ENCODE measurements around the gene TAF4. TPM values are rescaled to one million over a fixed set of nuclear protein-coding genes. Genes with fewer than 3 reads are reported as not detected.

TAF4 gene
- total and polyA plus RNA-seq, 2 donors (not counting 3 experiments of a cell fraction or from before 2014, with no cell fraction given): 6.1 to 19.5 TPM

- BruUV-seq (replicated peaks): no TSS peak
- Histone ChIP-seq H2AFZ (ENCODE audit: low read depth, low read length) (no peak overlapping the region), H3K4me3 (replicated peaks in 1 of 3; ENCODE audit: insufficient read depth in 1 of 3, low read depth in 1 of 3, low read length in 3 of 3) (no peak overlapping the region), H3K27ac (ENCODE audit: insufficient read depth, low read depth, low read length) (no peak overlapping the region), H3K4me2 (ENCODE audit: insufficient read depth, low read length) (no peak overlapping the region), H3K9me3 (replicated peaks; ENCODE audit: control insufficient read depth, insufficient read depth, low read length) (no peaks in the 10 kb centered on the region), H3K9ac (replicated peaks; ENCODE audit: extremely low read depth, insufficient read depth, low read length) (no peak overlapping the region), H3K9me1 (replicated peaks; ENCODE audit: control insufficient read depth, extremely low read depth, insufficient read depth, low read length) (no peaks in the 10 kb centered on the region), H4K20me1 (replicated peaks; ENCODE audit: control insufficient read depth, extremely low read depth, insufficient read depth, low read length) (no peaks in the 10 kb centered on the region), H3K36me3 (ENCODE audit: control insufficient read depth in 2 of 2, extremely low read depth in 1 of 2, insufficient read depth in 2 of 2, low read length in 2 of 2) (no peaks in the 10 kb centered on the region), H3K27me3 (ENCODE audit: control insufficient read depth in 2 of 2, insufficient read depth in 2 of 2, low read length in 2 of 2) (no peaks in the 10 kb centered on the region), H3K79me2 (ENCODE audit: control insufficient read depth, insufficient read depth, low read length) (peaks cover 81% of the 10 kb centered on the region), H3K4me1 (ENCODE audit: control insufficient read depth, extremely low read depth, insufficient read depth, low read length) (no peaks in the 10 kb centered on the region)
- no peak for TF ChIP-seq JUN (IDR thresholded peaks at IDR 0.05; ENCODE audit: borderline replicate concordance, insufficient read depth, insufficient read length, low read depth)
- no peak for TF ChIP-seq EZH2 (IDR thresholded peaks at IDR 0.05; ENCODE audit: borderline replicate concordance, low read depth, low read length, severe bottlenecking)
- no peak for TF ChIP-seq MYC (IDR thresholded peaks at IDR 0.05; ENCODE audit: low read depth, low read length)
- no peak for TF ChIP-seq CTCF (IDR thresholded peaks at IDR 0.05; ENCODE audit: extremely low read depth in 1 of 2, insufficient read depth in 1 of 2, low read depth in 1 of 2, low read length in 2 of 2)
- no peak for TF ChIP-seq FOS (IDR thresholded peaks at IDR 0.05; ENCODE audit: borderline replicate concordance, insufficient read depth, low read length)
- no peak for TF ChIP-seq POLR2AphosphoS5 (IDR thresholded peaks at IDR 0.05; ENCODE audit: insufficient read depth, low read depth, low read length)
- FAIRE-seq (no peak), DNase-seq (ENCODE audit: low read depth, low spot score) (no peak)
- POLR2A ChIA-PET: no interaction called here
- CTCF ChIA-PET: no interaction called here
- dilution Hi-C loops (cut with MboI; ENCODE audit: extremely low pct_ligation_motif_present, low sequenced_read_pairs): no loop called here
- intact Hi-C loops (cut with micrococcal nuclease): no loop called here
These were observed 16.8 kb downstream of the TAF4 start for GRCh38 chr20:62048821-62049291.

- H4K20me1 ChIP-seq (replicated peaks; ENCODE audit: control insufficient read depth, extremely low read depth, insufficient read depth, low read length): no peaks in the 10 kb centered on the region
- POLR2A ChIA-PET: no interaction called here
- H3K4me1 ChIP-seq (ENCODE audit: control insufficient read depth, extremely low read depth, insufficient read depth, low read length): no peaks in the 10 kb centered on the region
- DNase-seq (ENCODE audit: low read depth, low spot score) (no peak), FAIRE-seq (no peak)
- H3K9me3 ChIP-seq (replicated peaks; ENCODE audit: control insufficient read depth, insufficient read depth, low read length): no peaks in the 10 kb centered on the region
- no peak overlapping the region for H3K4me2 ChIP-seq (ENCODE audit: insufficient read depth, low read length)
- no peak overlapping the region for H3K9ac ChIP-seq (replicated peaks; ENCODE audit: extremely low read depth, insufficient read depth, low read length)
- no TSS peak for BruUV-seq (replicated peaks)
- H3K36me3 ChIP-seq (ENCODE audit: control insufficient read depth in 2 of 2, extremely low read depth in 1 of 2, insufficient read depth in 2 of 2, low read length in 2 of 2): no peaks in the 10 kb centered on the region
- H3K27ac ChIP-seq (ENCODE audit: insufficient read depth, low read depth, low read length): no peak overlapping the region
- H3K27me3 ChIP-seq (ENCODE audit: control insufficient read depth in 2 of 2, insufficient read depth in 2 of 2, low read length in 2 of 2): no peaks in the 10 kb centered on the region
- dilution Hi-C loops (cut with MboI; ENCODE audit: extremely low pct_ligation_motif_present, low sequenced_read_pairs): no loop called here
- H3K9me1 ChIP-seq (replicated peaks; ENCODE audit: control insufficient read depth, extremely low read depth, insufficient read depth, low read length): no peaks in the 10 kb centered on the region
- intact Hi-C loops (cut with micrococcal nuclease): no loop called here
- H3K4me3 ChIP-seq (replicated peaks in 1 of 3; ENCODE audit: insufficient read depth in 1 of 3, low read depth in 1 of 3, low read length in 3 of 3): no peak overlapping the region
- H3K79me2 ChIP-seq (ENCODE audit: control insufficient read depth, insufficient read depth, low read length): peaks cover 81% of the 10 kb centered on the region
- no peak for TF ChIP-seq MYC (IDR thresholded peaks at IDR 0.05; ENCODE audit: low read depth, low read length)
- TF ChIP-seq FOS (IDR thresholded peaks at IDR 0.05; ENCODE audit: borderline replicate concordance, insufficient read depth, low read length): no peak
- TF ChIP-seq EZH2 (IDR thresholded peaks at IDR 0.05; ENCODE audit: borderline replicate concordance, low read depth, low read length, severe bottlenecking): no peak
- TF ChIP-seq POLR2AphosphoS5 (IDR thresholded peaks at IDR 0.05; ENCODE audit: insufficient read depth, low read depth, low read length): no peak
- TF ChIP-seq JUN (IDR thresholded peaks at IDR 0.05; ENCODE audit: borderline replicate concordance, insufficient read depth, insufficient read length, low read depth): no peak
- TF ChIP-seq POLR2A (IDR thresholded peaks at IDR 0.05; ENCODE audit: low read depth, low read length): no peak
- no peak for TF ChIP-seq CTCF (IDR thresholded peaks at IDR 0.05; ENCODE audit: extremely low read depth in 1 of 2, insufficient read depth in 1 of 2, low read depth in 1 of 2, low read length in 2 of 2)
- no peak for TF ChIP-seq MAX (IDR thresholded peaks at IDR 0.05; ENCODE audit: insufficient read depth, insufficient read length)
- TF ChIP-seq GATA2 (IDR thresholded peaks at IDR 0.05; ENCODE audit: insufficient read depth, insufficient read length, low read depth, low read length): no peak
- H2AFZ ChIP-seq (ENCODE audit: low read depth, low read length): no peak overlapping the region
- CTCF ChIA-PET: no interaction called here
These were observed 17.3 kb downstream of the TAF4 start for GRCh38 chr20:62048346-62048761.

Data from endothelial cell of umbilical vein (primary cell).